KMS-11 (cell line): Measurements from ENCODE around the gene MAP3K10.

ENCODE experiments used
- H2AFZ ChIP-seq: fragments of 200-600 bp; sonication (generic); 2 replicates; pipeline ENCODE4 v1.6.1; 2016; ENCODE audit warnings: antibody characterized with exemption, mixed run types, low read depth
- H3K27ac ChIP-seq: fragments of 200-600 bp; sonication (generic); 2 replicates; pipeline ENCODE4 v1.6.1; 2016; ENCODE audit warnings: mild to moderate bottlenecking, mixed run types
- H3K27me3 ChIP-seq: fragments of 200-600 bp; sonication (generic); 2 replicates; pipeline ENCODE4 v1.6.1; 2017; ENCODE audit warnings: mild to moderate bottlenecking, low read depth, mixed run types, moderate library complexity; ENCODE audit not compliant: insufficient read depth
- H3K36me3 ChIP-seq: fragments of 200-600 bp; sonication (generic); 2 replicates; pipeline ENCODE4 v1.6.1; 2017; ENCODE audit warnings: mild to moderate bottlenecking, mixed run types; ENCODE audit not compliant: insufficient read depth
- H3K4me1 ChIP-seq: fragments of 200-600 bp; sonication (generic); 2 replicates; pipeline ENCODE4 v1.6.1; 2016; ENCODE audit warnings: mild to moderate bottlenecking, low read depth, mixed run types; ENCODE audit not compliant: poor library complexity, severe bottlenecking
- H3K4me2 ChIP-seq: fragments of 200-600 bp; sonication (generic); 2 replicates; pipeline ENCODE4 v1.7.0; 2016; ENCODE audit warnings: mild to moderate bottlenecking, mixed run types
- H3K4me3 ChIP-seq: fragments of 200-600 bp; sonication (generic); IDR thresholded peaks from 2 replicates; pipeline ENCODE4 v1.6.1; 2017; ENCODE audit warnings: low read depth, low read length, mixed read lengths; ENCODE audit not compliant: insufficient read depth
- H3K79me2 ChIP-seq: fragments of 200-600 bp; sonication (generic); 2 replicates; pipeline ENCODE4 v1.6.1; 2016; ENCODE audit warnings: low read depth, mixed run types; ENCODE audit not compliant: insufficient read depth
- H3K9ac ChIP-seq: fragments of 200-600 bp; sonication (generic); 2 replicates; pipeline ENCODE4 v1.6.1; 2016; ENCODE audit warnings: mild to moderate bottlenecking, mixed run types
- H4K20me1 ChIP-seq: fragments of 200-600 bp; sonication (generic); 2 replicates; pipeline ENCODE4 v1.6.1; 2016; ENCODE audit warnings: mild to moderate bottlenecking, mixed run types; ENCODE audit not compliant: insufficient read depth
- CTCF ChIP-seq: fragments of 200-600 bp; sonication (generic); conservative IDR thresholded peaks from 2 replicates; pipeline ENCODE4 v1.6.1; 2017; ENCODE audit warnings: low read depth, mild to moderate bottlenecking, antibody characterized with exemption, low read length, moderate library complexity, mixed read lengths

The MAP3K10 gene

GRCh38 chr19:40251244-40251643 is 60.0 kb downstream of the MAP3K10 start:
- Histone ChIP-seq H3K4me3 (no peak overlapping the region), H3K9ac (no peak overlapping the region), H3K36me3 (peaks cover 3% of the 10 kb centered on the region; the same call in 1 of the 2 replicates), H2AFZ (no peak overlapping the region), H3K27me3 (no peaks in the 10 kb centered on the region), H3K27ac (no peak overlapping the region), H3K4me2 (no peak overlapping the region), H4K20me1 (no peaks in the 10 kb centered on the region), H3K79me2 (peaks cover 3% of the 10 kb centered on the region; the same call in 1 of the 2 replicates), H3K4me1 (no peaks in the 10 kb centered on the region)
- TF ChIP-seq CTCF, result no peak

GRCh38 chr19:40251991-40252390 is 60.8 kb downstream of the MAP3K10 start:
- H3K36me3 ChIP-seq, result peaks cover 3% of the 10 kb centered on the region; the same call in 1 of the 2 replicates
- no peak for TF ChIP-seq CTCF

GRCh38 chr19:40252395-40252794 is 61.2 kb downstream of the MAP3K10 start:
- Histone ChIP-seq H3K4me1 (no peaks in the 10 kb centered on the region), H3K4me2 (no peak overlapping the region), H3K27me3 (no peaks in the 10 kb centered on the region), H3K36me3 (peaks cover 3% of the 10 kb centered on the region; the same call in 1 of the 2 replicates), H2AFZ (no peak overlapping the region), H3K9ac (no peak overlapping the region), H4K20me1 (no peaks in the 10 kb centered on the region), H3K4me3 (no peak overlapping the region), H3K79me2 (peaks cover 3% of the 10 kb centered on the region; the same call in 1 of the 2 replicates), H3K27ac (no peak overlapping the region)
- TF ChIP-seq CTCF, result no peak

More at GRCh38 chr19:40251991-40252390, 60.8 kb downstream of the MAP3K10 start:
- H3K4me2 ChIP-seq, result no peak overlapping the region
- no peaks in the 10 kb centered on the region for H3K27me3 ChIP-seq
- no peak overlapping the region for H3K27ac ChIP-seq
- H2AFZ ChIP-seq, result no peak overlapping the region
- no peaks in the 10 kb centered on the region for H3K4me1 ChIP-seq
- H3K4me3 ChIP-seq, result no peak overlapping the region
- H3K79me2 ChIP-seq, result peaks cover 3% of the 10 kb centered on the region; the same call in 1 of the 2 replicates
- H3K9ac ChIP-seq, result no peak overlapping the region
- H4K20me1 ChIP-seq, result no peaks in the 10 kb centered on the region

- H3K4me2 ChIP-seq, result no peak overlapping the region
- H3K9ac ChIP-seq, result no peak overlapping the region
- H2AFZ ChIP-seq, result no peak overlapping the region
- H3K36me3 ChIP-seq, result peaks cover 3% of the 10 kb centered on the region; the same call in 1 of the 2 replicates
- H3K27ac ChIP-seq, result no peak overlapping the region
- H3K4me3 ChIP-seq, result no peak overlapping the region
- H3K4me1 ChIP-seq, result no peaks in the 10 kb centered on the region
- no peaks in the 10 kb centered on the region for H3K27me3 ChIP-seq
- H4K20me1 ChIP-seq, result no peaks in the 10 kb centered on the region
- no peak for TF ChIP-seq CTCF
- H3K79me2 ChIP-seq, result peaks cover 14% of the 10 kb centered on the region; the same call in 1 of the 2 replicates
Measured at GRCh38 chr19:40253611-40254092, 62.4 kb downstream of the MAP3K10 start.
